GM18498 (cell line): Measurements from ENCODE around the gene EHD4.

ENCODE experiments used
- ATAC-seq: cut with Tn5 transposase; IDR thresholded peaks from one replicate; pipeline ENCODE4 v1.9.1; 2021; ENCODE audit warnings: mild to moderate bottlenecking, moderate library complexity; ENCODE audit not compliant: unreplicated experiment

Gene EHD4

GRCh38 chr15:41897363-41897799 is 75.0 kb downstream of the EHD4 start:
- ATAC-seq: no peak

DNA sequence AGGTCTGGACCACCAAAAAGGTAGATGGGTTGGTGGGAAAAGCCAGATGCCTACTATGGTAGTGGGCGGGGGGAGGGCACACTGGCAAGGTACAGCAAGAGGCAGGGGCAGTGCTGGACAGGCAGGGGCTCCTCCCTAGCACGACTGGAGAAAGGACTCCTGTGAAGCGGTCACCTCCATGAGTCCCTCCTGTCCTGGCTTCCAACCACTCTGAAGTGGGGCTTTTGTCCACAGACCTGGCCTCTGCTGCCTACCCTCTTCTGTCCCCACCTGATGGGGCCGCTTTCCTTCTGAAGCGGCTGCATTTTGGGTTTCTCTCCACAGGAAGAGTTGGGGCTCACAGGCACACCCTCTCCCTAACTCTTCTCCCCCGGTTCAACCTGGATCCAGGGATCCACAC is 75.8 kb downstream of the EHD4 start:
- no peak for ATAC-seq

GRCh38 chr15:41895957-41896356 is 76.4 kb downstream of the EHD4 start:
- no peak for ATAC-seq

- ATAC-seq: no peak
Measured at GRCh38 chr15:41895491-41895890, 76.9 kb downstream of the EHD4 start.

DNA sequence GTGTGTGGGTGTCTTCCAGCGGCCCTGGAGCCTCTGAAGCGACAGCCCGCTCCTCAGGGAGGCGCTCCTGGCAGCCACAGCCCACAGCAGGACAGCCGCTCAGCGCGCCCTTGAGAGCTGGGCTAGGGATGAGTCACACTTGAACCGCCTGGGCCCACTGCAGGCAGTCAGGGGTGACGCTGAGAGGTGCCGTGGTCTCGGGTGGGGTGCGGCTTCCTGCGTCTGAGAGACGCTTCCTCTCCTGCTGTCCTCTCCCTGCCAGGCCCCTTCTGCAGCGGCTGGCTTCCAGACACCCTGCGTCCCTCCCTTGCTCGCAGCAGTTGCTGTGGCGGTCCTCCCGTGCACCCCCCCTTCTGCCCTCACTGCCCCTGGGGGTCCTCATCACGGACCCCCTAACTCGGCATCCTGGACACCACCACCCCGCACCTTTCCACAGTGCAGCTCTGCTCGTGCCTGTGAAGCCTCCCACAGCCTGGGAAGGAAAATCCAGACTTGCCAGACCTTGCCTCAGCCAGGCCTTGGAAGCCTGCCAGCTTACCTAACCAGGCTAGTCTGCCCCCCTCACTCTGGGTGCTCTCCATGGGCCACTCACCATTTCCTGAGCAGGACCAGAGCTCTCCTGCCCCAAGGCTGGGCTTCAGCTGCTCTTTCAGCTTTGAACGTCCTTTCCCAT is 77.4 kb downstream of the EHD4 start:
- peak; percentile 95 for ATAC-seq

DNA sequence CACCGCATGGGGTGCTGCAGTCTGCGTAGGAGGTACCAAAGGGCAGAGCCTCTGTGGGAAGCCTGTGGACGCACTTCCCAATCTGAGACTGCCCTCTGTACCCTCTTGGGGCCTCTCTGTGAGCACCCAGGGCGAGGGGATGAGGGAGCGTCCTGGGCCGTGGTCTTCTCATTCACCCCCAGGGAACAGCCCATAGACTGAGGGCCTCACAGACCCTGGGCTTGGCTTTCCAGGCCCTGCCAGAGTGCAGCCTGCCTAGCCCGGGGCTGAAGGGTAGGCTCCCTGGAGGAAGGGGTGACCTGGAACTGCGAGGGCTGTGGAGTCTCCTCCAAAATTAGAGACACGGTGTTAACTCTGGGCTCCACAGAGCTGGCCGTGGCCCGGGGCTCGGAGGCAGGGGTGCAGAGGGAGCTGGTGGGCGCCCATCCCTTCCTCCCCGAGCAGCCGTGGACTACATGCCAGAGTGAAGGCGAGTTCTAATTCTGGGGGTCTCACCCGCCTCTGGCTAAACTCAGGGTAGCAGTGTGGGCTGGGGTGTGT is 78.0 kb downstream of the EHD4 start:
- peak; percentile 4 for ATAC-seq

DNA sequence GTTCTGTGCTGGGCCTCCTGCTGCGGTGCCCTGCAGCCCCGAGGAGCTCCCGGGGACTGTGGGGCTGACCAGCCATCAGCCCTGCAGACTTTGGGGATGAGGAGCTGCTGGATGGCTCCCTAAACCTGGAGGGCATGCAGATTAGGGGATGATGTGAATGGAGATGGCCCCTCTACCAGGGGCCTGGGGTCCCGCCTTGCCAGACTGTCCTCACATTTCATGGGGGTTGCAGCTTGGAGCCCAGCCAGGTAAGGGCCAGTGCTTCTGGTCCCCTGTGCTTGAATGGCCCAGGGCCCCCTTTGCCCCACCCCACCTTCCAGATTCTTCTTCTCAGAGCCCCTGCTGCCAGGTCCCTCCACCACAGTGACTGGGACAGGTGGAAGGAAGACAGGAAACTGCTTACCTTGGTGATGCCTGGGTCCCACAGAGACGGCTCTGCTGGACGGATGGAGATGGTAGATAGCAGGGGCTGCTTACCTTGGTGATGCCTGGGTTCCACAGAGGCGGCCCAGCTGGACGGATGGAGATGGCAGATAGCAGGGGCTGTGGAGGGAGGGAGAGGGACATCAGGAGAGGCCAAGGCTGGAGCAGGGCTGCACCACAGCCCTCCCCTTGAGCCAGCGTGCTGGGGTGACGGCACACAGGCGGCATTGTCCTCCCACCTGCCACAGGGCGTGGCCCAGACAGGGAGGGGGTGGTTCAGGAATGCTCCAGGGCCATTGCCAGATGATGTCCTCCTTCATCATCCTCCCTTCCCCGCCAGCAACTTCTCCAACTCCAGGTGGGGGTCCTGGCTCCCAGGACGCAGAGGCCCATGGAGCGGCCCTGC is 78.7 kb downstream of the EHD4 start, which contains the start of gene SPTBN5:
Gene SPTBN5 (minus strand): TSS at position 632 of the 829 bp plus-strand sequence. CDS start 556 bp downstream, at position 76.
- no peak for ATAC-seq

GRCh38 chr15:41892621-41893421 is 79.5 kb downstream of the EHD4 start:
- ATAC-seq: no peak

DNA sequence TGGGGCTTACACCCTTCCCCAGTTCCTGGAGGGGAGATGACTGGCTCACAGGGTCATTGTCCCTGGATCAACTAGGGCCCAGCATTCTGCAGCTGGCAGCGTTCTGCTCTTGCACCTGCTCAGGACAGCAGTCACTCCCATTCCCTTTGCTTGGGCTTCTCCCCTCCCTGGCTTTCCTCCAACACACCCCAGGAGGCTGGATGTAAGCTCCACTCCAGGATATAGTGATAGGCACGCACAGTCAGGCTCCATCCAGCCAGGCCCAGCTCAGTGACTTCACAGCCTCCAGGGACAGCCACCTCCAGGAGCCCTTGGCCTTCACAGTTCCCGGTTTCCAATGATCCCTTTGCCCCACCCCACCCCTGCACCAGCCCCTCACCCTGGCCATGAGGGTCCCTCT is 80.4 kb downstream of the EHD4 start:
- no peak for ATAC-seq

- ATAC-seq: no peak
Measured at GRCh38 chr15:41891226-41891625, 81.1 kb downstream of the EHD4 start.

DNA sequence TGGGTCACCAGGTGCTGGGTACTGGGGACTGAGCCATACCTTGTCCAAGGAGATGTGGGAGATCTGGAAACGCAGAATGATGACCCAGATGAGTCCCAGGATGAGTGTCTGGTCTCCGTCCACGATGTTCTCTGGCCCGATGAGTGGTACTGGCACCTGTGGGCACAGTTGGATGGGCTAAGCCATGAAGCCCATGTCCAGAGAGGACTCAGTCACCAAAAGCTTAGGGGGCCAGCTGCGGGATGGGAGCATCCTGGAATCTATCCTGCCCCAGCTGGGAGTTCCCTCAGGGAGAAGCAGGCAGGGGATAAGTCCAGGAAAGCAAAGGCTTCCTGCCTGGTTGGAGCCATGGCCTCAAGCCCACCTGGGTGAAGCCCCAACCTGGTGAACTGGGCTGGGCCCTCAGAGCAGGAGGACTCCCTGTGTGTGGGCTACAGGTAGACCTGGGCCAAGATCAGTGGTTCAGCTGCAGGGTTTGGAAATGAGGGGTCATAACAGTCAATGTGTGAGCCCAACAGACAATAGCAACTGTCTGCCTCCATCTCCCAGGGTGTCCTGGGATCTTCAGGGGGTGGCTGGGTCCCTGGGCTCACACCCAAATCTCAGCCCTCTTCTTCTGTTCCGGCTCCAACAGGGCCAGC is 82.2 kb downstream of the EHD4 start:
- ATAC-seq: no peak

DNA sequence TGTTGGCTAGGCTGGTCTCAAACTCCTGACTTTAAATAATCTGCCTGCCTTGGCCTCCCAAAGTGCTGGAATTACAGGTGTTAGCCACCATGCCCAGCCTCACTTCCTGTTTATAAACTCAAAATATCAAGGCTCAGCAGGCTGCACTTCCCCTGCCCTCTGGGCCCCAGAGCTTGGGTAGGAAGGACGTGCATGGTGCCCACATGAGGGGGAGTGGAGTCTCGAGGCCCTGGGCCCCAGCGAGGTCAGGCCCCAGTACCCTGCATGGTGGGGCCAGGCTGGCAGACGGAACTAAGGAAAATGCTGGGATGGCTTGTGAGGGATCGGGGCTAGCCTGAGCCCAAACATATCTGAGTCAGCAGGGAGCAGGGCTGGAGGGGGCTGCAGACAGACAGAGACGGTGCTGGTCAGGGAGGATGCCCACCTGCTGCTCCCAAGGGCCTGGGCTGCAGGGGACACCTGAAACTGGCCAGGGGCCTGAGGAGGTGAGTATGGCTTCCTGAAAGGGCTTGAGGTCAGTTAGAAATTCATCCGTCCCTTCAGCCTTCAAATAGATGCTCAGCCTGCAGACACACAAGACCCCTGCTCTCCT is 83.6 kb downstream of the EHD4 start:
- ATAC-seq: no peak

DNA sequence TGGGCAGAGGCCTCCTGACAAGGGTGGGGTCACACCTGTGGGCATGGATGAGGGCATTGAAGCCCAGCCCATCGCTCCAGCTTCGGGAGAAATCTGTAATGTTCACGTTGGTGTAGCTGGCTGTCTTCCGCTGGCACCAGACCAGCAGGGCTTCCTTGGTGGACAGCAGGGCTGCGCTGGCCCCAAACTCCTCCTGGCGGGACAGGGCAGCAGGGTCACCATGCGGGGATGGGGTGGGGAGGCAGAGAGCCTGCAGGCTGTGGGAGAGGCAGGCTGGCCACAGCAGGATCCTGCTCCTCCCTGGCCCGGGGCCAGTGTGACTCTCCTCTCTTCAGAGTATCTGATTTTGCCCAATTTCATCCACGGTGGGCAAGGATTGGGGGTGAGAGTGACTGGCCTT is 84.5 kb downstream of the EHD4 start:
- ATAC-seq: no peak

- ATAC-seq: no peak
Measured at GRCh38 chr15:41887161-41887560, 85.2 kb downstream of the EHD4 start.

DNA sequence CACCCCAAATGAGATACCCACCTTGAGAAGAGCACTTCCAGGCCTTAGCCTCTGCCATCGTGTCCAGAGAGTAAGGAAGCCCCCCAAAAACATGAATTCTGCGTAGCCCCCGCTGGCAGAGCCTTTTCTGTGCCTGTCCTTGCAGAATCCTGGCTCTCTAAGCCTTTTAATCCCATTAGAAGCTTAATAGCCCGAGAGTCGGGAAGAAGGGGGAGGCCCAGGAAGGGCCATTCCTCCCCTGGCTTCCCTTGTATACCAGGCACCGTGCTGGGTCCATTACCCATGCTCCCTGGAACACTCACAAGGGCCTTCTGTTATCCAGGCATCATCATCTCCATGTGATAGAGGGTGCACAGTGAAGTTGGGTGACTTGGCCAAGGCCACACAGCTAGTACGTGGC is 85.6 kb downstream of the EHD4 start:
- ATAC-seq: no peak

DNA sequence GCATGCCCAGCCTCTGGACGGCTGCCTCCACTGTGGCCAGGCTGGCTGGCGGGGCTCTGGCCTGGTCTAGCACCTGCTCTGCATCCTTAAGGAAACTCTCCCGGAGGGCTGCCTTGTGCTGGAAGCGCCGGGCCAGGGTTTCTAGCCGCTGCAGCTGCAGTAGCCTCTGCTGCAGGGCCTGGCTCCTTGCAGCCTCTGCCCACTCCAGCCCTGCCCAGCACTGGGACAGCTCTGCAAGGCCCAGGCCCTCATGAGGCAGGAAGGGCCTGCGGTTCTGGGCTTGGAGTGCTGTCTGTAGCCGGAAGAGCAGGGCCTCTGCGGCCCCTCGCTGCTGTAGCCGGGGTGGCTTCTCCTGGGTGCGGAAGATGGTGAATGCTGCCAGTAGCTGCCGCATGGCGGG is 86.5 kb downstream of the EHD4 start:
- ATAC-seq: no peak

DNA sequence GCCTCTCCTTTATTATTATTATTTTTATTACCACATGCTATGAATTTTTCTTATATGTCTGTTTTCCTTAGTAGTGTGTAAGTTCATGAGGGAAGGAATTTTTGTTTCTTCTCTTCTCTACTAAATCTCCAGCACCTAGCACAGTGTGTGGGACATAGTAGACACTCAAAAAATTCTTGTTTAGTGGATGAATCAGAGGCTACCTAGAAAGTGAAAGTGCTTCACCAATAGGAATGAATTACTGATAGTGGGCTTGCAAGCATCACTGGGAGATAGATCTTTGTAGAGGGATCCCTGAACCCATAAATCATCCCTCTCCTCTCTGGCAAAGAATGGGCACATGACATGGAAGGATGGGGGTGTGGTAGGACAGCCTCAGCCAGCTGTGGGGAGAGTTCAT is 87.0 kb downstream of the EHD4 start:
- ATAC-seq: no peak

GRCh38 chr15:41884458-41884857 is 87.9 kb downstream of the EHD4 start:
- no peak for ATAC-seq

GRCh38 chr15:41883484-41883825 is 88.9 kb downstream of the EHD4 start:
- ATAC-seq: no peak

DNA sequence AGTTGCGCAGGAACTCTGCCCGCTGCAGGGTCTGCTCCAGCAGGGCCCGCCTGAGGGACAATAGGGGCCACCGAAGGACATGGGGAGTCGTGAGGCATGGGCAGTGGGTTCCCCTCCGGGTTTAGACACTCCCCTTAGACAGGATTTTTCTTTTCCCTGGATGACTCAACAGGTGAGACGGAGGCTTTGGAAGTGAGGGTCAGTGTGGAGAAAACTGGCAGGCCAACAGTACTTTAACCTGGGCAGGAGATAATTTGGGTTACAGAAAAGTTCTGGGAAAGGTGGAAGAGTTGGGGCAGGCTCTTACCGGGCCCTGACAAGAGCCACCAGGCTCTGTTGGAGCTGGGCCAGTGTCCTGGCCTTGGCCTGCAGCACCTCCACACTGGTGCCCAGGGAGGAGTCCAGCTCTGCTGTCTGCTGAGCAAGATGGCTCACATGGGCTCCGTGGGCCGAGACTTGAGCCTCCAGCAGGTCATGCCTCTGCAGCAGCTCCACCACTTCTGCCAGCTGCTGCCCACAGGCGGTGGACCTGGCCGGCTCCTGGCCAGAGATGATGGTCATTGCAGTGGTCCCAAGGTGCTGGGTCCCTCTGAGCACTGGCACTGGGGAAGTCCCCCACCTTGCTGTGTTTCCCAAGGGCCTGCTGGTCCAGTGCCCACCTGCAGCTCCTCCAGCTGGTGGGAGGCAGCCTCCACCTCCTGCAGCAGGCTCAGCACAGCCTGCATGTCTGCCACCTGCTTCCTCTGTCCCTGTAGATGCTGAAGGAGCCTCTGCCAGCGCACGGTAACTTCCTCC is 89.5 kb downstream of the EHD4 start:
- no peak for ATAC-seq
